Mesenteric fat pad (tissue), 1 donor: ENCODE data around the gene DNAAF8. TPM values are rescaled to one million over a fixed set of nuclear protein-coding genes. Genes with fewer than 3 reads are reported as not detected.

Experiments
- DNase-seq: peaks from one replicate; pipeline ENCODE4 v3.0.0-alpha.2; 2020; ENCODE audit warnings: low spot score
- total RNA-seq: library from RNA; stranded (reverse); fragmentation: NEBNext Ultra II Directional; extraction: Animal tissue kit (Norgen Biotek cat#: 25700); gene quantifications from one replicate; pipeline ENCODE4 v1.2.1, GENCODE V29; 2021
- donor health status: DM: yes; HTN: yes; CAD: no.

DNAAF8 gene
- total RNA-seq, 1 donor from 2014 or later, result 1.3 TPM

DNA sequence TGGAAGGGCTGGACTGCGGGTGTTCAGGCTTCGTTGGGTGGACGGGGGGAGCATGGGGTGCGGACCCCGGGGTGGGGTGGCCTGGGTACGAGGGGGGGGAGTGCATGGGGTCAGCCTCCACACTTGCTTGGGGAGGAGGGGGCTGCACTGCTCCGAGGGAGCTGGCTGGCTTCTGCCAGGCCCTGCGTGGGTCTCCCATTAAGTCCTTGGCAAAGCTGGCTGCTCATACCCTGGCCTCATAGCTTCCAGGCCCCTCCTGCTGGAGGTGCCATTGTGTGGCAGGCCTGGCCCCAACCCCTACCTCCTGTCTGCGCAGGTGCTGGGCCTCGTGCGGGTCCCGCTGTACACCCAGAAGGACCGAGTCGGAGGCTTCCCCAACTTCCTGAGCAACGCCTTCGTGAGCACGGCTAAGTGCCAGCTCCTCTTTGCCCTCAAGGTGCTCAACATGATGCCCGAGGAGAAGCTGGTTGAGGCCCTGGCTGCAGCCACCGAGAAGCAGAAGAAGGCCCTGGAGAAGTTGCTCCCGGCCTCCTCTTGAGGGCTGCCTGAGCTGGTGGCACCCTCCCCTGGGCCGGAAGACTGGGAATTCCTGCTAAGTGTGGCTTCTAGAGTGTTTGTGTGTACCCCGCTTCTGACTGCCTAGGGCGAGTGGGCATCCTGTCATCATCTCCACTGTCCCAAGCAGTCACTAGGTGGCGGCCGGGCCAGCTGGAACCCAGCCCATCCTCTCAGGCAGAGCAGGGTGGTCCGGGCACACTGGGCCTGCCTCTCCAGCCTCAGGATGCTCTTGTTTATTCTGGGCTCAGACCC, 39.5 kb upstream of the DNAAF8 start:
- no peak for DNase-seq

- DNase-seq, result no peak
These were observed 38.7 kb upstream of the DNAAF8 start for GRCh38 chr16:4695473-4696171.

DNA sequence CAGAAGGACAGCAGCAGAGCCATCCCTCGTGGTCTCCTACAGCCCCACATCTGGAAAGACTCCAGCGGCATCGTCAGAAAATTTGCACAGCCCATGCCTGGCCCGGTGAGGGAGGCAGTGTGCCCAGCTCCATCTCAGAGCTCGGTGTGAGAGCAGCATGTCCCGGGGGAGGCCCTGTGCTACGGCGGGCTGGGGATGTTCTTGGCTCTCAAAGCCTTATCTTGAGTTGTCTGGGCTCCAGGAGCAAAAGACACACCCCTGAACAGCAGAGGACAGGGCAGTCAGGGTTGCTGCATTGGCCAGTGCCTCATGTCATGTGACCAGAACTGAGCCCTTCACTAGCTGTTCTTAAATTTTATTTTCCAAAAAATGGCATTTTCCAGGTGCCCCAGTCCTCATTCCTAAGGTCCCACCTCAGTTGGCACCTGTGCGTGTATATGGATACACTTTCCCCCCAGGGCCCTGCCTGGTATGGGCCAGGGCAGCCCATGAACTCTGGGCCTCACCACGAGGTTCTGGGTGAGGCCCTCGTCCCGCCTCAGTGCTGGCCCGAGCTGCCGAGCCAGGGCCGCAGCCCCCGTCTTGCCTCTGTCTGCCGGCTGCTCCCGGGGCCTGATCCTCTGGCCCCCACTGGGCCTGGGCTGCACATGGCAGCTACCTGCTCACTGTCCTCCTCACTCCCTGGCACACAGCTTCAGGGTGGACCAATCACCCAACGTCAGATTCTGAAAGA, 38.0 kb upstream of the DNAAF8 start:
- no peak for DNase-seq

- DNase-seq, result no peak
These were observed 37.2 kb upstream of the DNAAF8 start for GRCh38 chr16:4696905-4697847.

DNA sequence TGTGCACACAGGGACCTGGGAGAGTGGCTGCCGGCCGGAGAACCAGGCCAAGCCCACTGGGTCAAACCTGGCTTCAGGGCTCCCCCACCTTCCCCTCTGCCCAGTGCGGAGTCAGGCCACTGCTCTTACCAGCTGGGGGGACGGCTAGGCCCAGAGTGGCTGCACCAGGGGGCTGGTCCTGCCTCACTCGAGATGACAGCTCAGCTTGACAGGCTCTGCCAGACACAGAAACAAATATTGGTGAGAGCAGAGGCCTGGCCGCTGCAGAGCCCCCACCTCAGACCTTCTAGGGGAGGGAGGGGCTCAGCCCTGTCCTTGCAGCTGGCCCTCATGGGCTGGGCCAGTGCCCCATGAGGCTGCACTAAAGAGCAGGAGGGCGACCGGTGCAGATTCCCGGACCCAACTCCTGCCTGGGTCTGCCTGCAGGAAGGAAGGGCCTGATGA, 36.5 kb upstream of the DNAAF8 start:
- DNase-seq, result no peak

DNA sequence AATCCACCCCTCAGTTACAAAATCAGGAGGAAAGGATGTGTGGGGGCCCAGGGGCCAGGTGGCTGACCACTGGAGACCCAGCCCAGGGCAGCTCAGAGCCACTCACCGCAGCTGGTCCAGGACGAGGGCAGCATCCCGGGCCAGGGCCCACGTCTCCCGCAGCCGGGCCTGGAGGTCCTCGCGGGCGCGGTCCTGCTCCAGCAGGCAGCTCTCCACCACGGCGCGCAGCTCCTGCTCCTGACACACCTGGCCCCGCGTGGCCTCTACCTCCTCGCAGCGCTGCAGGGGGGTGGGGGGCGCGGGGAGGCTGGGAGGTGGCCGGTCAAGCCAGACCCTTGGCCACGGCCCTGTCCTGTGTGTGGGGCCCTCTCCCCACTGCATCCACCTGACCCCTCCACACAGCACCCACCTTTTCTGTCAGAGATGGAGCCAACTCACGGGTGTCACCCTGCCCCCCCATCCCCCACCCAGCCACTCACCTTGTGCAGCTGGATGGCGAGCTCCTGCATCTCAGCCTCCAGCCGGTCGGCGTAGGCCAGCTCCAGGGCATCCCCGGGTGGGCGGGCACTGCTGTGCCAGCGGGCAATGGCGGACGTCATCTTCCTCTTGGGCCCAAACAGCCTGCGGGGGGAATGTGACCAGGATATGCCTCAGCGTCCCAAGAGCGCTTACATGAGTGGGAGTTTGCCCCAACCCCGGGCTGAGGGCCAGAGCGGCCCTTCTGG, 35.9 kb upstream of the DNAAF8 start:
- no peak for DNase-seq

GRCh38 chr16:4699046-4699556, 35.2 kb upstream of the DNAAF8 start:
- no peak for DNase-seq

GRCh38 chr16:4700380-4700996, 33.8 kb upstream of the DNAAF8 start:
- no peak for DNase-seq

DNA sequence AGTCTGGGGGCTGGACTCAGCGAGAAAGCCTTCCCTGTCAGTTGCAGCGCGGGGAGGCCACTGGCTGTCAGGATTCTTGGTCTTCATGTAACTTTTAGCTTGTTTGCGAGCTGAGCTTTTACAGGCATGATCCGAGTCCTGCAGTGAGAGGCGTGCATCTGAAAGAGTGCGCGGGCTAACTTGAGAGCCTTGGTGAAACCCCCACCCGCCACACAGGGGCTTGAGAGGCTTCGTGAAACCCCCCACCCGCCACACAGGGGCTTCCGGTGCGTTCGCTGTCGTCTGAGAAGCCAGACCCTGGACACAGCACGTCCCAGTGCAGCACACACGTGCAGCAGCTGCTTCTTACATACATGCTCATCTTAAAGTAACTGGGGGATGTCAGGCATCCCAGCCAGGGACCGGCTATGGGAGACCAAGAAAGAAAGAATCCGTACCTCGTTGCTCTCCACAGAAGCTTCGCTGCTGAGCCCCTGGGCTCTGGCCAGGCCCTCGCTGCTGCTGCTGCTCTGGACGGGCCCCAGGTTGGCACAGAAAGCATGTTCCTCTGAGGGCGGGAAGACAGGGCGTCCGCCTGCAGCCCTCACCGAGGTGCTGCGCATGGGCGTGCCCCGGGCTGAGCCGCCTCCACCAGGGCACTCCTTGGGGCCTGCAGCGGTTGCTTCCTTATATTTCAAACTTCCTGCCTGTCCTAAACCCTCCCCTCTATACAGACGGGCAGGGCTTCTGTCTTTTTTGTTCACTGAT, 33.2 kb upstream of the DNAAF8 start:
- DNase-seq, result peak; percentile 86

- DNase-seq, result no peak
These were observed 32.4 kb upstream of the DNAAF8 start for GRCh38 chr16:4701791-4702465.

DNA sequence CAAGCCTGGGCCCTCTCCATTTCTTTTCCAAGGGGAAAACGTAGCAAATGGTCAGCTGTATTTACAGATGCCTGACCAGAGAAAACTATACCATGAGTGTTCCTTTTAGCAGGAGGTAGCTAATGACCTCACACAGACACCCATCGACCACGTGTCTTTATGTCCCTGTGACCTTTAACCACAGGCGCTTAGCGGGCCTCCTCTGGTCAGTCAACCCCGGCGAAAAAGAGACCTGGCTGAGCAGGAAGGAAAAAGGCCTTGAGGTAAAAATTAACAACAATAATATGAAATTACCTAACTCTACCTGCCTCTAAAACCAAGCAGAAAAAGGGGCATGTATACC, 31.9 kb upstream of the DNAAF8 start:
- no peak for DNase-seq

DNA sequence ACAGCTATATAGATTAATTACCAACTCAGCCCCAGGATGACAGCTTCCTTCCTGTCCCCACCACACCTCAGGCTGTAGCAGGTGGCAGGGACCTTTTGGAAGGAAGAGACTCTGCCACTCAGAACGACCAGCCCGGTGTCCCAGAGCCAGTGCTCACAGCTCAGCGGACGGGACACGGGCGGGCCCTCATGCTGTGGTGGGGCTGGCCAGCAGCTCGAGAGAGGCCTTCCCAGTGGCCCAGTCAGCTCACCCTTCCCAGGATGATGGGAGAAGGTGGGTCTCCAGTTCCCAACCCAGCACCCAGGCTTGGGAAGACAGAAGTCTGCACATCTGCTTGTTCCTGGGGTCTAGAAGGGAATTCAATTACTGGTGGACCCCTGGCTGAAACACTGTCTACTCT, 30.4 kb upstream of the DNAAF8 start:
- DNase-seq, result no peak

DNA sequence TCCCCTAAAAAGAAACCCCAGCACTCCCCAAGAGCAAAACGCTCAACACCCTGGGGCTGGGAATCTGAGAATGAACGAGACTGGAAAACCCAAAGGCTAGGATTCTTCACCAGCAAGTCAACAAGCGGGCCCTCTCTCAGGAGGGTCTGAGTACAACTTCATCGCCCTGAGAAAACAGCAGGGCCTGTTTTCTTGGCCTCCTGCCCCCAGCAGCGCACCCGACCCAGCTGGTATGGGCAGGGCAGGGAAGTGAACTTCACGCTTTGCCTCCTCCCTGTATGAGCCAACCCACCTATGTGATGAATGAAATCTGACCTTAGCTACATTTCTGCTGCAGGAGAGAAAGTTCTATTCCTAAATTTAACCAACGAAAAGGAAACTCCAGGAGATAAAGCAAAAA, 29.8 kb upstream of the DNAAF8 start:
- DNase-seq, result no peak

DNA sequence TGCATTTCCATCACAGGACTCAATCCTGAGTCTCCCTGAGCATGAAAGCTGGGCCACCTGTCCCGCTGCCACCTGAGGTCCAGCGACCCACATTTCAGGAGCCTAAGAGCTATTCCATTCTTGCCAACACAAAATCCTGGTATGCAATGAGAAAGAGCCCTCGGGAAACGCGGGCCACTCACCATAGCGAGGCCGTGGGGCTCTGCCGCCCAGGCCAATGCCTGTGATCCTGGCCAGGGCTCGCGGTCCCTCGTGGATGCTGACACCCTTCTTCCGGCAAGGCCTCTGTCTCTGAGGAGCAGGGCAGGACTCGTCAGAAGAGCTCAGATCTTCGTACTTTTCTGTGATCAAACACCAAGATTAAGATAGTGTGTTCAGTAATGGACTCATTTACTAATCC, 29.4 kb upstream of the DNAAF8 start:
- no peak for DNase-seq

DNA sequence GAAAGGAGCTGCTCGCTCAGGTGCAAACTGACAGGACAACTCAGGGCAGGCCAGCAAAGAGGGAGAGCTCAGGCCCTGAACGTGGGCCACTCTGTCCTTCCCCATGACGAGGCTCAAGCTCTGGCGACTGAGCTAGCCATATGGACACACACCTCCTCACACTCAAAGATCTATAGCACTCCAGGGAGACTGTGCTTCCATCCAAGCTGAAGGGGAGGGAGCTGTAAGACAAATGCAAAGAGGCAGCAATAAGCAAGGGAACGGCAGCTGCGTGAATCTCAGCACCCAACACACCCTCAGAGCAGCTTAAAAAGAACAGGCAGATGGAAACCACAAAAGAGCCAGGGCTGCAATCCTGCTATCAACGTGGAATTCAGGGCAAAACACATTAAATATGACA, 27.5 kb upstream of the DNAAF8 start:
- DNase-seq, result no peak

DNA sequence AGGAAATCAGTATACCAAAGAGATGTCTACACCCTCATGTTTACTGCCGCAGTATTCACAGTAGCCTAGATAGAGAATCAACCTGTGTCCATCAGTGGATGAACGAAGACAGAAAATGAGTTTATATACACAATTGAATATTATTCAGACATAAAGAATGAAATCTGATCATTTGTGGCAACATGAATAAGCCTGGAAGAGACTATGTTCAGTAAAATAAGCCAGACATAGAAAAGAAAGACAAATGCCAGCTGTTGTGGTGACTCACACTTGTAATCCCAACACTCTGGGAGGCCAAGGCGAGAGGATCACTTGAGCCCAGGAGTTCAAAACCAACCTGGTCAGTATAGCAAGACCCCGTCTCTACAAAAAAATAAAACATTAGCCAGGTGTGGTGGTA, 24.9 kb upstream of the DNAAF8 start:
- DNase-seq, result no peak

DNA sequence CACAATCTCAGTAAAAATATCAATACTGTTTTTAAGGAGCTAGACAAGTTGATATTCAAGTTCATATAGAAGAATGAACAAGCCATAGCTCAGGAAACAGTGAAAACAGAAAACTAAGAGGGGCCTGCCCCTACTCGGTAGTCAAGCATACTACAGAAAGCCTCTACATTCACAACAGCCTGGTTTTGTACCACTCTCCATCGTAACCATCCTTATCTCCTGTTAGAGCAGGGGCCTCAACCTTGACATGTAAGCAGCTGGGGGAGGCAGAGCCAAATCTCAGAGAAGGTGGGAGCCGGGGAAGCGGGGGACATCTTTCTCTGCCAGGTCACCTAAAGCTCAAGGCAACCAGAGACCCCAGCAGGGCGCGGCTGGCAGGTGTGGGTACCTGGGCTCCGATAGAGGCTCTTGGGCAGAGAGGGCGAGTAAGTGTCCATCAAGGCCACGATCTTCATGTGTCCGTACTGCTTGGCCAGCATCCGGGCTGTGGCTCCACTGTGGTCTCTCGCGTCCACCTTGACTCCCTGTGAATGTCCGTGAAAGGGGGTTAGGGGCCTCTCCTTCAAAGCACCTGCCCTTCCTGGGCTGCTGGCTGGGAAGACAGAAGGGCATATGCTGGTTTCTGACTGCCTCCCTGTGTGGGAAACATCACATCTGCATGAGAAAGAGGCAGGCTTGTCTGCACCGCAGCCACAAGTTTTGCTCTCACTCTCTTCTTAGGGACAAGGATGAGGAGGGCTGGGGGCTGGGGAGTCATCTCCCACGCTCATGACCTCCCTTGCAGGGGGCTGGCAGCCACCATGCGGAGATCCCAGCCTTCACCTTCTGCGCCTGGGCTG, 20.5 kb upstream of the DNAAF8 start:
- DNase-seq, result no peak
